ENCODE data around the gene RPP38. TPM values are rescaled to one million over a fixed set of nuclear protein-coding genes. Genes with fewer than 3 reads are reported as not detected.
A peak's percentile ranks its signal among the peaks of the same experiment; 100 is the strongest.

Gene RPP38
- total RNA-seq, 1 donor from 2014 or later: 13.0 TPM

GRCh38 chr10:15088428-15089261 is 8.5 kb upstream of the RPP38 start, which contains the start of gene ACBD7:
Gene ACBD7, minus strand, starts transcription at chr10:15088776. Its CDS starts 48 bp downstream, at chr10:15088728.
- TF ChIP-seq CTCF (IDR thresholded peaks at IDR 0.05; ENCODE audit: unreplicated experiment): peak; percentile 29
- Mint-ChIP-seq H3K4me1 (ENCODE audit: unreplicated experiment) (no peaks in the 10 kb centered on the region), H3K4me3 (ENCODE audit: unreplicated experiment) (no peak within 1 kb of the TSS), H3K9me3 (ENCODE audit: unreplicated experiment) (no peaks in the 10 kb centered on the region), H3K27me3 (ENCODE audit: unreplicated experiment) (peaks cover 3% of the 10 kb centered on the region), H3K36me3 (ENCODE audit: low read depth, unreplicated experiment) (no peaks in the 10 kb centered on the region), H3K27ac (ENCODE audit: unreplicated experiment) (no peak within 1 kb of the TSS)
- peak; percentile 87 for DNase-seq (ENCODE audit: low spot score)

DNA sequence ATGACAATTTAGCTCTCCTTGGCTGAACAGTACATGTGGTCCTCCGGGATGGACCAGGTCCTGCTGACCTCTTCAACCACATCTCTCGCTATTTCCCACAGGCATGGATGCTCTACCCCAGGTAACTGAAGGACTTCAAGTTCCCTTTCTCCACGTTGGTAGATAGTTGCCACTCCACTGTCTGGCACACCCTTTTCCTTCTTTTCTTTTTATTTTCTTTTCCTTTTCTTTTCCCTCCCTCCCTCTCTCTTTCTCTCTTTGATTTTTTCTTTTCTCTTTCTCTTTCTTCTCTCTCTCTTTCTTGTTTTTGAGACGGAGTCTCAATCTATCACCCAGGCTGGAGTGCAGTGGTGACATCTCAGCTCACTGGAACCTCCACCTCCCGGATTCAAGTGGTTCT is 5.7 kb upstream of the RPP38 start:
- Mint-ChIP-seq H3K27ac (ENCODE audit: unreplicated experiment) (no peak overlapping the region), H3K4me1 (ENCODE audit: unreplicated experiment) (no peaks in the 10 kb centered on the region), H3K4me3 (ENCODE audit: unreplicated experiment) (no peak overlapping the region), H3K9me3 (ENCODE audit: unreplicated experiment) (no peaks in the 10 kb centered on the region), H3K36me3 (ENCODE audit: low read depth, unreplicated experiment) (no peaks in the 10 kb centered on the region), H3K27me3 (ENCODE audit: unreplicated experiment) (peaks cover 5% of the 10 kb centered on the region)
- no peak for DNase-seq (ENCODE audit: low spot score)
- no peak for TF ChIP-seq CTCF (IDR thresholded peaks at IDR 0.05; ENCODE audit: unreplicated experiment)

- H3K27ac Mint-ChIP-seq (ENCODE audit: unreplicated experiment): no peak overlapping the region
- no peak for DNase-seq (ENCODE audit: low spot score)
- peaks cover 3% of the 10 kb centered on the region for H3K36me3 Mint-ChIP-seq (ENCODE audit: low read depth, unreplicated experiment)
- no peak overlapping the region for H3K4me3 Mint-ChIP-seq (ENCODE audit: unreplicated experiment)
- no peak for TF ChIP-seq CTCF (IDR thresholded peaks at IDR 0.05; ENCODE audit: unreplicated experiment)
- peaks cover 9% of the 10 kb centered on the region for H3K27me3 Mint-ChIP-seq (ENCODE audit: unreplicated experiment)
- no peaks in the 10 kb centered on the region for H3K9me3 Mint-ChIP-seq (ENCODE audit: unreplicated experiment)
- H3K4me1 Mint-ChIP-seq (ENCODE audit: unreplicated experiment): peaks cover 4% of the 10 kb centered on the region
These were observed 4.2 kb upstream of the RPP38 start for GRCh38 chr10:15092855-15093408.

DNA sequence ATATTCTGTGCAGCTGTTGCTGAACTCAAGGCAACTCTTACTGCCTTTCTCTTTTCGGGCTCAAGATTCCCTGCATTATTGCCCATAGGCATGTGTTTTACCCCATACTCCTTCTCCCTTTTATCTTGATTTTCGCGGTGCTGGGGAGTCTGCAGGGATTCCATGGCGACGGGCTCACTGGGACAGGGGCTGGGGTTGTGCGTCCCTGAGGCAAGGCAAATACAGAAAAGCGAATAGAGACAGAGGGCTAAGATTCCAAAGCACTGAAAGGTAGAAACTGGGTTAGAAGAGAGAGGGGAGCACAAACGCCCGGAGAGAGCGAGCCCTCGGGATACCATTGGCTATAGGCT is 519 bp upstream of the RPP38 start:
- no peak for TF ChIP-seq CTCF (IDR thresholded peaks at IDR 0.05; ENCODE audit: unreplicated experiment)
- Mint-ChIP-seq H3K4me1 (ENCODE audit: unreplicated experiment) (peaks cover 5% of the 10 kb centered on the region), H3K36me3 (ENCODE audit: low read depth, unreplicated experiment) (peaks cover 13% of the 10 kb centered on the region), H3K9me3 (ENCODE audit: unreplicated experiment) (no peaks in the 10 kb centered on the region), H3K27me3 (ENCODE audit: unreplicated experiment) (peaks cover 11% of the 10 kb centered on the region), H3K4me3 (ENCODE audit: unreplicated experiment) (peak overlapping the region; percentile 96), H3K27ac (ENCODE audit: unreplicated experiment) (peak overlapping the region; percentile 87)
- no peak for DNase-seq (ENCODE audit: low spot score)

- no peaks in the 10 kb centered on the region for H3K9me3 Mint-ChIP-seq (ENCODE audit: unreplicated experiment)
- peaks cover 9% of the 10 kb centered on the region for H3K27me3 Mint-ChIP-seq (ENCODE audit: unreplicated experiment)
- H3K4me3 Mint-ChIP-seq (ENCODE audit: unreplicated experiment): no peak overlapping the region
- no peak overlapping the region for H3K27ac Mint-ChIP-seq (ENCODE audit: unreplicated experiment)
- DNase-seq (ENCODE audit: low spot score): no peak
- no peak for TF ChIP-seq CTCF (IDR thresholded peaks at IDR 0.05; ENCODE audit: unreplicated experiment)
- H3K4me1 Mint-ChIP-seq (ENCODE audit: unreplicated experiment): peaks cover 5% of the 10 kb centered on the region
- peaks cover 21% of the 10 kb centered on the region for H3K36me3 Mint-ChIP-seq (ENCODE audit: low read depth, unreplicated experiment)
These were observed 2.7 kb downstream of the RPP38 start for GRCh38 chr10:15099886-15100285.

Measured in endothelial cell (in vitro differentiated cells).